ENCODE data around the gene SENP3.

GRCh38 chr17:7555320-7555948 is 6.3 kb upstream of the SENP3 start:
- TF ChIP-seq CTCF (IDR thresholded peaks at IDR 0.05) (no peak), POLR2A (IDR thresholded peaks at IDR 0.05) (no peak)

All from heart left ventricle (tissue), 13 donors.